ENCODE results near the gene HECTD1.
"Not testable (repeated sequence)": the region's sequence is repeated elsewhere in the genome, so short reads cannot be mapped to it uniquely, and the experiment has no call there.

The HECTD1 gene

DNA sequence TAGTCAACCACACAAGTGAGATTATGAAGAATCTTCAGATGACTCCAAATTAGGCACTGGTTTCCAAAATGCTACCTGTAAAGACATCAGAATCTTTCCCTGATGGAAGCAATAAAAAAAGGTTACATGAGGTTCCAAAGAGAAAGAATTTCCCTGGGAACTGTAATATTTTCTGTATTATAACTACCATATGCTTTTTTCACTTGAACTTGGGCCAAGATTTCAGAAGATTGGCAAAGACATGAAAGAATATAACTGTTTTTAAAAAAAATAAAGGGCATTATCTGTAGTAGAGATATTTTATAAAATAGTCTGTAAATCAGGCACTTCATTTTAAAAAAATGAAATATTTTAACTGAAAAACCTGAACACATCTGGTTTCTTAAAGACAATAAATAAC is 12.9 kb downstream of the HECTD1 start:
- Mint-ChIP-seq H3K36me3 (ENCODE audit: low read depth) (peaks cover 38% of the 10 kb centered on the region), H3K9me3 (no peaks in the 10 kb centered on the region), H3K27me3 (no peaks in the 10 kb centered on the region), H3K27ac (no peak overlapping the region), H3K4me1 (ENCODE audit: low read depth) (peaks cover 31% of the 10 kb centered on the region), H3K4me3 (no peak overlapping the region)
- intact Hi-C loops (cut with micrococcal nuclease): loop anchor here (5.0 kb wide), 1 partner anchor 167 kb away; the partner anchor contains the start of genes AP4S1 and STRN3

- intact Hi-C loops (cut with micrococcal nuclease): no loop called here
- H3K4me1 Mint-ChIP-seq (ENCODE audit: low read depth): peaks cover 30% of the 10 kb centered on the region
- H3K27ac Mint-ChIP-seq: no peak overlapping the region
- no peaks in the 10 kb centered on the region for H3K27me3 Mint-ChIP-seq
- H3K4me3 Mint-ChIP-seq: no peak overlapping the region
- H3K9me3 Mint-ChIP-seq: no peaks in the 10 kb centered on the region
- peaks cover 39% of the 10 kb centered on the region for H3K36me3 Mint-ChIP-seq (ENCODE audit: low read depth)
Measured at GRCh38 chr14:31194095-31194494, 13.5 kb downstream of the HECTD1 start.

DNA sequence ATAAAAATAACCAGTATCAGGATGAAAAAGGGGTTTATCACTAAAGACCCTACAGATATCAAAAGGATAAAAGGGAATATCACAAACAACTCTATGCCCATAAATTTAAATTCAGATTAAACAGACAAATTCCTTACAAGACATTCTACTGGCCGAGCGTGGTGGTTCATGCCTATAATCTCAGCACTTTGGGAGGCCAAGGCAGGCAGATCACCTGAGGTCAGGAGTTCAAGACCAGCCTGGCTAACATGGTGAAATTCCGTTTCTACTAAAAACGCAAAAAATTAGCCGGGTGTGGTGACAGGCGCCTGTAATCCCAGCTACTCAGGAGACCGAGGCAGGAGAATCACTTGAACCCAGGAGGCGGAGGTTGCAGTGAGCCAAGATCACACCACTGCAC is 15.0 kb downstream of the HECTD1 start:
- intact Hi-C loops (cut with micrococcal nuclease); H3K27me3 Mint-ChIP-seq; H3K4me3 Mint-ChIP-seq; H3K27ac Mint-ChIP-seq; H3K9me3 Mint-ChIP-seq: not testable (repeated sequence)
- H3K4me1 Mint-ChIP-seq (ENCODE audit: low read depth): peaks cover 40% of the 10 kb centered on the region
- H3K36me3 Mint-ChIP-seq (ENCODE audit: low read depth): peaks cover 45% of the 10 kb centered on the region

DNA sequence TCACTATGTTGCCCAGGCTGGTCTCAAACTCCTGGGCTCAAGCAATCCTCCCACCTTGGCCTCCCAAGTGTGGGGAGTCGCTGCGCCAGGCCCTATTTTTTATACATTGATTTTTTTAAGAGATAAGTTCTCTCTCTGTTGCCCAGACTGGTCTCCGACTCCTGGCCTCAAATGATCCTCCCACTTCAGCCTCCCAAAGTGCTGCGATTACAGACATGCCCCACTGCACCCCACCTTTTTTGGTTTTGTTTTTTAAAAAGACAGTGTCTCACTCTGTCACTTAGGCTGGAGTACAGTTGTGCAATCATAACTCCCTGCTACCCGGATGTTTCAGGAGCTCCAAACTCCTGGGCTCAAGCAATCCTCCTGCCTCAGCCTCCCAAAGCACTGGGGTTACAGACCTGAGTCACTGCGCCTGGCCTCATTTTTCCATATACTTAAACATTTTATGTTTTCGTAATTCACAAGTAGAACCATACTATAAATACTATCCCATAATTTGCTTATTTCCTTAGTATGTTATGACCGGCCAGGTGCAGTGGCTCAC is 16.8 kb downstream of the HECTD1 start:
- H3K4me3 Mint-ChIP-seq: no peak overlapping the region
- H3K27ac Mint-ChIP-seq: no peak overlapping the region
- no peaks in the 10 kb centered on the region for H3K27me3 Mint-ChIP-seq
- H3K36me3 Mint-ChIP-seq (ENCODE audit: low read depth): peaks cover 59% of the 10 kb centered on the region
- H3K9me3 Mint-ChIP-seq: no peaks in the 10 kb centered on the region
- intact Hi-C loops (cut with micrococcal nuclease): no loop called here
- H3K4me1 Mint-ChIP-seq (ENCODE audit: low read depth): peaks cover 35% of the 10 kb centered on the region

- Mint-ChIP-seq H3K4me1 (ENCODE audit: low read depth) (peaks cover 34% of the 10 kb centered on the region), H3K9me3 (no peaks in the 10 kb centered on the region), H3K36me3 (ENCODE audit: low read depth) (peaks cover 64% of the 10 kb centered on the region), H3K27ac (no peak overlapping the region), H3K4me3 (no peak overlapping the region), H3K27me3 (no peaks in the 10 kb centered on the region)
- intact Hi-C loops (cut with micrococcal nuclease): no loop called here
Measured at GRCh38 chr14:31190219-31190603, 17.4 kb downstream of the HECTD1 start.

- peaks cover 69% of the 10 kb centered on the region for H3K36me3 Mint-ChIP-seq (ENCODE audit: low read depth)
- intact Hi-C loops (cut with micrococcal nuclease): no loop called here
- no peaks in the 10 kb centered on the region for H3K27me3 Mint-ChIP-seq
- no peaks in the 10 kb centered on the region for H3K9me3 Mint-ChIP-seq
- no peak overlapping the region for H3K27ac Mint-ChIP-seq
- H3K4me3 Mint-ChIP-seq: no peak overlapping the region
- peaks cover 31% of the 10 kb centered on the region for H3K4me1 Mint-ChIP-seq (ENCODE audit: low read depth)
Measured at GRCh38 chr14:31189346-31190218, 18.0 kb downstream of the HECTD1 start.

- Mint-ChIP-seq H3K27me3 (no peaks in the 10 kb centered on the region), H3K4me3 (no peak overlapping the region), H3K27ac (no peak overlapping the region), H3K9me3 (no peaks in the 10 kb centered on the region), H3K4me1 (ENCODE audit: low read depth) (peaks cover 31% of the 10 kb centered on the region), H3K36me3 (ENCODE audit: low read depth) (peaks cover 65% of the 10 kb centered on the region)
- intact Hi-C loops (cut with micrococcal nuclease): no loop called here
Measured at GRCh38 chr14:31188744-31189143, 18.8 kb downstream of the HECTD1 start.

- H3K9me3 Mint-ChIP-seq; H3K4me1 Mint-ChIP-seq (ENCODE audit: low read depth); H3K27ac Mint-ChIP-seq; H3K27me3 Mint-ChIP-seq; intact Hi-C loops (cut with micrococcal nuclease); H3K4me3 Mint-ChIP-seq: not testable (repeated sequence)
- H3K36me3 Mint-ChIP-seq (ENCODE audit: low read depth): peaks cover 41% of the 10 kb centered on the region
Measured at GRCh38 chr14:31182016-31182415, 25.6 kb downstream of the HECTD1 start.

DNA sequence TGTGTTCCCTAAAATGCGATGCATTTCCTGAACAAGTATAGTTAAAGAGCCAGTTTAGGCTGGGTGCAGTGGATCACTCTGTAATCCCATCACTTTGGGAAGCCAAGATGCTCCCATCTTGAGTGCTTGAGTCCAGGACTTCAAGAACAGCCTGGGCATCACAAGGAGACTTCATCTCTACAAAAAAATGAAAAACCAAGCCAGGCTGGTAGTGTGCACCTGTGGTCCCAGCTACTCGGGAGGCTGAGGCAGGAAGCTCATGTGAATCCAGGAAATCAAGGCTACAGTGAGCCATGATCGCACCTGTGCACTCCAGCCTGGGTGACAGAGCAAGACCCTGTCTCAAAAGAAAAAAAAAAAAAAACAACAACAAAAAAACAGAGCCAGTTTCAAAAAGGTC is 26.3 kb downstream of the HECTD1 start:
- intact Hi-C loops (cut with micrococcal nuclease): no loop called here
- Mint-ChIP-seq H3K4me3 (no peak overlapping the region), H3K36me3 (ENCODE audit: low read depth) (peaks cover 41% of the 10 kb centered on the region), H3K9me3 (no peaks in the 10 kb centered on the region), H3K27me3 (no peaks in the 10 kb centered on the region), H3K27ac (no peak overlapping the region), H3K4me1 (ENCODE audit: low read depth) (peaks cover 5% of the 10 kb centered on the region)

DNA sequence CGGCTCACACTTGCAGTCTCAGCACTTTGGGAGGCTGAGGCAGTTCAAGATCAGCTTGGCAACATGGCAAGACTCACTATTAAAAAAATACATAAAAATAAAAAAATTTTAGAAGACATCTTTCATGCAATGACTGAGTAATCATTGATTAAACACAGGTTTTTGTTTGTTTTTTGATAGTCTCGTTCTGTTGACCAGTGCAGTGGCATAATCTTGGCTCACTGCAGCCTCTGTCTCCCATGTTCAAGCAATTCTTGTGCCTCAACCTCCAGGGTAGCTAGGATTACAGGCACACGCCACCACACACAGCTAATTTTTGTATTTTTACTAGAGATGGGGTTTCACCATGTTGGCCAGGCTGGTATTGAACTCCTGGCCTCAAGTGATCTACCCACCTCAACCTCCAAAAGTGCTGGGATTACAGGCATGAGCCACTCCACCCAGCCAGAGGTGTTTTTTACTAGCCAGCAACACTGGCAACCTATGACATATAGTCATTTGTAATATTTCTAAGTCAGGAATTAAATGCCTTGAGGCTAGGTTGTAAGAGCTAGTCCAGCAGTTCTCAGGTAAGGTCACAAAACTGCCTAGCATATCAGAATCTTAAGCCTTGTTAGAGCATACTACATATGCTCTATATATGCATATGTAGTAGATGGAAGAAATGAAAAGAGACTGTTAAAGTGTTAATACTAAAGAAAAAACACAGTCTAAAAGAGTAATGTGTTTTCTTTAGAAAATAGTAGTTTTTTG is 27.1 kb downstream of the HECTD1 start:
- Mint-ChIP-seq H3K9me3 (no peaks in the 10 kb centered on the region), H3K27ac (no peak overlapping the region), H3K4me3 (no peak overlapping the region), H3K27me3 (no peaks in the 10 kb centered on the region), H3K36me3 (ENCODE audit: low read depth) (peaks cover 36% of the 10 kb centered on the region), H3K4me1 (ENCODE audit: low read depth) (no peaks in the 10 kb centered on the region)
- intact Hi-C loops (cut with micrococcal nuclease): no loop called here

DNA sequence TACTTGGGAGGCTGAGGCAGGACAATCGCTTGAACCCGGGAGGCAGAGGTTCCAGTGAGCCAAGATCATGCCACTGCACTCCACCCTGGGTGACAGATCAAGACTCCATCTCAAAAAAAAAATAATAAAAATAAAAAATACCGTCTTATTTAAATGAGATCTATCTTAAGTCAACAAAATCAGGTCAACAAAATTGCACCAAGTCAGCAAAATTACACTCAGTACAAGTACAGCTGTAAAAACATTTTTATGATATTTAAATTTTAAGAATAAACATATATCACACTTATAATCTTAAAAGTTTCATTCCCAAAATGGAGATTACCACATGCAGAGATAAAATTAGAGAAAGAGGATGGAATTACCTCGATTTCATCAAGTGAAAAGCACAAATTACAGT is 33.2 kb downstream of the HECTD1 start:
- Mint-ChIP-seq H3K4me3 (no peak overlapping the region), H3K4me1 (ENCODE audit: low read depth) (no peaks in the 10 kb centered on the region), H3K36me3 (ENCODE audit: low read depth) (peaks cover 82% of the 10 kb centered on the region), H3K9me3 (no peaks in the 10 kb centered on the region), H3K27me3 (no peaks in the 10 kb centered on the region), H3K27ac (no peak overlapping the region)
- intact Hi-C loops (cut with micrococcal nuclease): loop anchor here (5.0 to 10.0 kb wide), 2 partner anchors 67 to 230 kb away; no protein-coding TSS in a partner anchor

DNA sequence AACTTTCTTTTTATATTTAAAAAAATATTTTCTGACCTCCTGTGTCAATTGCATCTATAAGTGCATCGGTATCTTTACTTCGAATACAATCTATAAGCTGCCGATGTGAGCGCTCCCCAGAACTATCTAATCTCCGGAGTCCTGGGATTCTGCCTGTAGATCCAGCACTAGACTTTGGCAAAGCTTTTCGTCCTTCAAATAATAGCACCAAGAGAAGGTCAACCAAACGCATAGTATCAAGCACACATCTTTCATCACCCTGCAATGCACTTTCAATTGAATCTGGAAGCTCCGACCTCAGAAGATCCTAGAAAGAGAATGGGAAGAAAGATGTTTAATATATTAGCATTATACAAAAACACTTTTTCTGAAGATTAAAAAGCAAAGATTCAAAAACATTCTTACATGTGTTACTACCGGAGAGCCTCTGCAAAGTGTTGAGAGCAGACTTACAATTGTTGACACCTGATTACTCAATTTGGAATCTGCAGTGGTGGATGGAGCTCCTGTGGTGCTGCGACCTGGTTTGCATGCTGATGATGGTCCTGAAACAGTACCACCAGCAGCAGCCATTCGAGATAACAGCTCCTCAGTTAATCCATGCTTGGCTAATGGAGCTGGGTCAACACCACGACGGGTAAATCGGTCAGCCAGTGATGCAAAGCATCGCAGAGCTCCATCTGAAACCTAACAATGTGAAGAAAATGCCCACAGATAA is 34.3 kb downstream of the HECTD1 start:
- peaks cover 88% of the 10 kb centered on the region for H3K36me3 Mint-ChIP-seq (ENCODE audit: low read depth)
- intact Hi-C loops (cut with micrococcal nuclease): loop anchor here (5.0 to 10.0 kb wide), 2 partner anchors 66 to 228 kb away; no protein-coding TSS in a partner anchor
- H3K27me3 Mint-ChIP-seq: no peaks in the 10 kb centered on the region
- H3K4me3 Mint-ChIP-seq: no peak overlapping the region
- H3K4me1 Mint-ChIP-seq (ENCODE audit: low read depth): no peaks in the 10 kb centered on the region
- H3K27ac Mint-ChIP-seq: no peak overlapping the region
- no peaks in the 10 kb centered on the region for H3K9me3 Mint-ChIP-seq

- peaks cover 88% of the 10 kb centered on the region for H3K36me3 Mint-ChIP-seq (ENCODE audit: low read depth)
- no peak overlapping the region for H3K27ac Mint-ChIP-seq
- no peaks in the 10 kb centered on the region for H3K4me1 Mint-ChIP-seq (ENCODE audit: low read depth)
- intact Hi-C loops (cut with micrococcal nuclease): loop anchor here (5.0 to 10.0 kb wide), 2 partner anchors 65 to 227 kb away; no protein-coding TSS in a partner anchor
- H3K27me3 Mint-ChIP-seq: no peaks in the 10 kb centered on the region
- no peaks in the 10 kb centered on the region for H3K9me3 Mint-ChIP-seq
- no peak overlapping the region for H3K4me3 Mint-ChIP-seq
Measured at GRCh38 chr14:31172084-31172483, 35.5 kb downstream of the HECTD1 start.

All from dendritic cell treated with granulocyte-macrophage colony-stimulating factor and Interleukin-4, amounts not matched to agents 40 ng/mL and 50 ng/mL, for 4 days (primary cell).